Subcutaneous abdominal adipose tissue (tissue), 5 donors: Measurements from ENCODE around the gene ZNF239.

Experiments used
- H3K27ac ChIP-seq: one replicate; pipeline ENCODE4 v1.7.0; 2013; ENCODE audit warnings: low read depth, mild to moderate bottlenecking, inconsistent platforms, low read length, moderate library complexity
- H3K27me3 ChIP-seq, 5 donors: one replicate each; pipeline ENCODE4 v1.7.0; 2013; ENCODE audit warnings: low read length in 5 of 5, inconsistent platforms in 1 of 5; ENCODE audit not compliant: control insufficient read depth in 5 of 5, insufficient read depth in 4 of 5
- H3K36me3 ChIP-seq, 5 donors: one replicate each; pipeline ENCODE4 v1.7.0; 2013; ENCODE audit warnings: low read length in 5 of 5; ENCODE audit not compliant: control insufficient read depth in 5 of 5, insufficient read depth in 5 of 5
- H3K4me1 ChIP-seq, 5 donors: one replicate each; pipeline ENCODE4 v1.7.0; 2013; ENCODE audit warnings: low read length in 5 of 5, mild to moderate bottlenecking in 3 of 5, moderate library complexity in 1 of 5; ENCODE audit not compliant: control insufficient read depth in 5 of 5, insufficient read depth in 5 of 5
- H3K4me3 ChIP-seq, 5 donors: one replicate each; pipeline ENCODE4 v1.7.0; 2013; ENCODE audit warnings: low read length in 5 of 5, low read depth in 1 of 5
- H3K9ac ChIP-seq, 5 donors: one replicate each; pipeline ENCODE4 v1.7.0; 2013; ENCODE audit warnings: low read length in 5 of 5, mild to moderate bottlenecking in 4 of 5, moderate library complexity in 3 of 5
- H3K9me3 ChIP-seq, 5 donors: one replicate each; pipeline ENCODE4 v1.7.0; 2013; ENCODE audit warnings: low read length in 5 of 5; ENCODE audit not compliant: control insufficient read depth in 5 of 5
- donor health status: healthy.
- donor health status: healthy.
- donor health status: healthy.
- donor health status: healthy.
- donor health status: healthy.

ZNF239 gene

GRCh38 chr10:43574001-43574892 lies at the start of gene ZNF239:
ZNF239 (minus strand) TSS chr10:43574616; CDS start chr10:43558079, 16,537 bp downstream.
- H3K9me3 ChIP-seq: no peaks in the 10 kb centered on the region
- peak within 1 kb of the TSS; percentile 61 for H3K27ac ChIP-seq
- peak within 1 kb of the TSS; percentile 65 to 75 (median 73) for H3K4me3 ChIP-seq
- peaks cover 0 to 20% (median 19%) of the 10 kb centered on the region in 5 donors for H3K4me1 ChIP-seq
- H3K27me3 ChIP-seq: no peaks in the 10 kb centered on the region
- peaks cover 0 to 2% (median 0%) of the 10 kb centered on the region in 5 donors for H3K36me3 ChIP-seq
- H3K9ac ChIP-seq: peak within 1 kb of the TSS in 4 of 5 donors; percentile 27 to 70 (median 62)

GRCh38 chr10:43623351-43623750 lies 48.9 kb upstream of the ZNF239 start:
- Histone ChIP-seq H3K36me3 (no peaks in the 10 kb centered on the region), H3K4me1 (peaks cover 0 to 3% (median 0%) of the 10 kb centered on the region in 5 donors), H3K9me3 (peaks cover 0 to 3% (median 0%) of the 10 kb centered on the region in 5 donors), H3K4me3 (peak overlapping the region in 4 of 5 donors; percentile 41 to 57 (median 48)), H3K27me3 (no peaks in the 10 kb centered on the region), H3K27ac (no peak overlapping the region), H3K9ac (no peak overlapping the region)

- Histone ChIP-seq H3K4me1 (peaks cover 0 to 3% (median 0%) of the 10 kb centered on the region in 5 donors), H3K9ac (no peak overlapping the region), H3K36me3 (peaks cover 0 to 3% (median 0%) of the 10 kb centered on the region in 5 donors), H3K9me3 (peaks cover 0 to 11% (median 6%) of the 10 kb centered on the region in 5 donors), H3K27me3 (no peaks in the 10 kb centered on the region), H3K27ac (no peak overlapping the region), H3K4me3 (no peak overlapping the region)
Measured at GRCh38 chr10:43622038-43622437, 47.6 kb upstream of the ZNF239 start.

GRCh38 chr10:43619368-43619767 lies 45.0 kb upstream of the ZNF239 start:
- Histone ChIP-seq H3K9me3 (peaks cover 5 to 19% (median 15%) of the 10 kb centered on the region in 5 donors), H3K9ac (no peak overlapping the region), H3K4me3 (no peak overlapping the region), H3K4me1 (peaks cover 0 to 3% (median 0%) of the 10 kb centered on the region in 5 donors), H3K36me3 (peaks cover 6 to 16% (median 9%) of the 10 kb centered on the region in 5 donors), H3K27ac (no peak overlapping the region), H3K27me3 (no peaks in the 10 kb centered on the region)

GRCh38 chr10:43616697-43617370 lies 42.4 kb upstream of the ZNF239 start:
- H3K27ac ChIP-seq: no peak overlapping the region
- H3K9me3 ChIP-seq: peaks cover 5 to 19% (median 15%) of the 10 kb centered on the region in 5 donors
- H3K9ac ChIP-seq: no peak overlapping the region
- H3K4me3 ChIP-seq: no peak overlapping the region
- no peaks in the 10 kb centered on the region for H3K27me3 ChIP-seq
- H3K36me3 ChIP-seq: peaks cover 6 to 17% (median 13%) of the 10 kb centered on the region in 5 donors
- H3K4me1 ChIP-seq: peaks cover 0 to 3% (median 0%) of the 10 kb centered on the region in 5 donors

- Histone ChIP-seq H3K27ac (no peak overlapping the region), H3K9me3 (no peaks in the 10 kb centered on the region), H3K9ac (no peak overlapping the region), H3K36me3 (peaks cover 0 to 26% (median 5%) of the 10 kb centered on the region in 5 donors), H3K4me3 (no peak overlapping the region), H3K27me3 (no peaks in the 10 kb centered on the region), H3K4me1 (peaks cover 3 to 13% (median 12%) of the 10 kb centered on the region in 5 donors)
Measured at GRCh38 chr10:43610636-43611035, 36.2 kb upstream of the ZNF239 start.

GRCh38 chr10:43607199-43607573 lies 32.8 kb upstream of the ZNF239 start:
- H3K36me3 ChIP-seq: peaks cover 0 to 20% (median 5%) of the 10 kb centered on the region in 5 donors
- H3K27me3 ChIP-seq: no peaks in the 10 kb centered on the region
- H3K4me1 ChIP-seq: peaks cover 3 to 13% (median 12%) of the 10 kb centered on the region in 5 donors
- H3K9ac ChIP-seq: peak overlapping the region in 4 of 5 donors; percentile 53 to 88 (median 82)
- no peaks in the 10 kb centered on the region for H3K9me3 ChIP-seq
- no peak overlapping the region for H3K27ac ChIP-seq
- peak overlapping the region; percentile 79 to 91 (median 81) for H3K4me3 ChIP-seq

- Histone ChIP-seq H3K9ac (peak within 1 kb of the TSS; percentile 53 to 88 (median 81)), H3K36me3 (peaks cover 0 to 20% (median 5%) of the 10 kb centered on the region in 5 donors), H3K4me3 (peak within 1 kb of the TSS; percentile 79 to 91 (median 81)), H3K27ac (no peak within 1 kb of the TSS), H3K9me3 (no peaks in the 10 kb centered on the region), H3K27me3 (no peaks in the 10 kb centered on the region), H3K4me1 (peaks cover 3 to 13% (median 12%) of the 10 kb centered on the region in 5 donors)
Measured at GRCh38 chr10:43606323-43607198, 32.1 kb upstream of the ZNF239 start, which contains the start of gene ZNF485. ZNF485 (plus strand) TSS chr10:43606438; CDS start chr10:43607051, 613 bp downstream.

GRCh38 chr10:43605850-43606322 lies 31.5 kb upstream of the ZNF239 start:
- Histone ChIP-seq H3K4me3 (peak overlapping the region; percentile 63 to 91 (median 81)), H3K27ac (no peak overlapping the region), H3K4me1 (peaks cover 3 to 13% (median 12%) of the 10 kb centered on the region in 5 donors), H3K36me3 (peaks cover 0 to 19% (median 3%) of the 10 kb centered on the region in 5 donors), H3K27me3 (no peaks in the 10 kb centered on the region), H3K9me3 (no peaks in the 10 kb centered on the region), H3K9ac (peak overlapping the region in 2 of 5 donors; percentile 81 to 83)
